HEK293 (cell line): ENCODE measurements around the gene LTBP1.

ENCODE experiments used
- CTCF ChIA-PET: fragments of 350-600 bp; formaldehyde crosslinking; extraction: SDS; loops from one replicate; lab custom pipeline; 2021; ENCODE audit warnings: antibody characterized with exemption; lab: Yijun Ruan, JAX
- POLR2A ChIA-PET: fragments of 300-600 bp; formaldehyde crosslinking; extraction: SDS; loops from one replicate; lab custom pipeline; 2020; ENCODE audit warnings: antibody characterized with exemption, inconsistent platforms; lab: Yijun Ruan, JAX
- H3K27ac ChIP-seq: fragments of 200-500 bp; sonication (Bioruptor generic); 2 replicates; pipeline ENCODE4 v1.5.1; 2014; ENCODE audit warnings: low read depth, low read length, control low read depth, inconsistent platforms; ENCODE audit errors: extremely low read depth
- H3K36me3 ChIP-seq, 2 experiments: fragments of 200-500 bp in 1 of 2; sonication (Bioruptor generic) in 1 of 2; 1 replicate in 1 of 2; 2 replicates in 1 of 2; pipeline ENCODE4 v1.5.1; 2014 to 2017; ENCODE audit warnings: inconsistent platforms in 2 of 2, low read length in 2 of 2; ENCODE audit not compliant: control insufficient read depth in 2 of 2, insufficient read depth in 1 of 2
- H3K4me1 ChIP-seq: fragments of 200-500 bp; sonication (Bioruptor generic); 2 replicates; pipeline ENCODE4 v1.5.1; 2014; ENCODE audit warnings: mild to moderate bottlenecking, low read length, inconsistent platforms; ENCODE audit not compliant: control insufficient read depth, insufficient read depth
- H3K4me3 ChIP-seq: 2 replicates; pipeline ENCODE4 v1.5.1; 2011; ENCODE audit warnings: low read depth, mild to moderate bottlenecking, control low read depth, low read length, moderate library complexity
- H3K9me3 ChIP-seq: fragments of 200-500 bp; sonication (Bioruptor generic); 2 replicates; pipeline ENCODE4 v1.5.1; 2014; ENCODE audit warnings: low read depth, low read length, inconsistent platforms; ENCODE audit not compliant: control insufficient read depth, insufficient read depth
- BCL11B ChIP-seq: fragments of 450-650 bp; formaldehyde crosslinking; IDR thresholded peaks from 2 replicates; pipeline ENCODE4 v1.5.1; 2016; ENCODE audit warnings: low read depth, missing biosample characterization, missing genetic modification characterization
- CTCF ChIP-seq: fragments of 450-650 bp; formaldehyde crosslinking; IDR thresholded peaks from 2 replicates; pipeline ENCODE4 v1.5.1; 2016; ENCODE audit warnings: missing biosample characterization, missing genetic modification characterization
- PRDM1 ChIP-seq: fragments of 450-650 bp; formaldehyde crosslinking; IDR thresholded peaks from 2 replicates; pipeline ENCODE4; 2016; ENCODE audit warnings: missing biosample characterization, missing genetic modification characterization
- PRDM4 ChIP-seq: fragments of 450-650 bp; formaldehyde crosslinking; IDR thresholded peaks from 2 replicates; pipeline ENCODE4 v1.5.1; 2017; ENCODE audit warnings: missing biosample characterization, missing genetic modification characterization
- TSHZ1 ChIP-seq: fragments of 450-650 bp; formaldehyde crosslinking; IDR thresholded peaks from 2 replicates; pipeline ENCODE4 v1.5.1; 2016; ENCODE audit warnings: missing biosample characterization, missing genetic modification characterization, borderline replicate concordance
- YY1 ChIP-seq: fragments of 450-650 bp; formaldehyde crosslinking; IDR thresholded peaks from 2 replicates; pipeline ENCODE4 v1.5.1; 2018; ENCODE audit warnings: missing biosample characterization, missing genetic modification characterization
- ZBTB17 ChIP-seq: fragments of 450-650 bp; formaldehyde crosslinking; IDR thresholded peaks from 2 replicates; pipeline ENCODE4 v1.5.1; 2016; ENCODE audit warnings: missing biosample characterization, missing genetic modification characterization
- ZSCAN23 ChIP-seq: fragments of 450-650 bp; formaldehyde crosslinking; IDR thresholded peaks from 2 replicates; pipeline ENCODE4 v1.5.1; 2016; ENCODE audit warnings: missing biosample characterization, missing genetic modification characterization
- ZSCAN5A ChIP-seq: fragments of 450-650 bp; formaldehyde crosslinking; IDR thresholded peaks from 2 replicates; pipeline ENCODE4 v1.5.1; 2016; ENCODE audit warnings: missing biosample characterization, missing genetic modification characterization

Gene LTBP1

GRCh38 chr2:33021542-33022227, 74.9 kb downstream of the LTBP1 start:
- no peak for TF ChIP-seq PRDM4 (tag by site-specific recombination)
- no peak for TF ChIP-seq ZBTB17 (tag by site-specific recombination)
- TF ChIP-seq YY1 (tag by site-specific recombination), result no peak
- Histone ChIP-seq H3K4me3 (no peak overlapping the region), H3K9me3 (no peaks in the 10 kb centered on the region), H3K4me1 (peaks cover 3% of the 10 kb centered on the region; the same call in 1 of the 2 replicates), H3K36me3 (peaks cover 0 to 5% of the 10 kb centered on the region in 2 experiments; a peak in 1 of 3 replicates), H3K27ac (no peak overlapping the region)
- ChIA-PET POLR2A (interaction anchor here (0.6 kb wide), 1 partner anchor 218 kb away, joined by 6 read pairs; no protein-coding TSS in a partner anchor), CTCF (interaction anchor here (0.6 to 1.7 kb wide), 6 partner anchors 12 to 569 kb away, joined by 3 to 12 read pairs (median 3); no protein-coding TSS in a partner anchor)

- POLR2A ChIA-PET, result no interaction called here
- Histone ChIP-seq H3K4me3 (no peak overlapping the region), H3K27ac (no peak overlapping the region), H3K36me3 (peaks cover 0 to 5% of the 10 kb centered on the region in 2 experiments; a peak in 1 of 3 replicates), H3K4me1 (peaks cover 3% of the 10 kb centered on the region; the same call in 1 of the 2 replicates), H3K9me3 (no peaks in the 10 kb centered on the region)
- no peak for TF ChIP-seq ZSCAN5A
- TF ChIP-seq BCL11B (tag by site-specific recombination), result no peak
- TF ChIP-seq TSHZ1 (tag by site-specific recombination), result no peak
- TF ChIP-seq CTCF (tag by site-specific recombination), result no peak
- no peak for TF ChIP-seq PRDM1
- no peak for TF ChIP-seq ZSCAN23
- CTCF ChIA-PET, result interaction anchor here (0.8 to 1.7 kb wide), 4 partner anchors 11 to 357 kb away, joined by 3 to 12 read pairs (median 4); no protein-coding TSS in a partner anchor
Measured at GRCh38 chr2:33022395-33022985, 75.7 kb downstream of the LTBP1 start.
